ENCODE results near the gene PPP1R1A. TPM values are rescaled to one million over a fixed set of nuclear protein-coding genes. Genes with fewer than 3 reads are reported as not detected.

The PPP1R1A gene
- total RNA-seq, 1 donor from 2014 or later = 0.76 TPM

- peaks cover 51% of the 10 kb centered on the region for H3K27me3 Mint-ChIP-seq (ENCODE audit: low read depth)
- no peak for TF ChIP-seq CTCF (IDR thresholded peaks at IDR 0.05; ENCODE audit: unreplicated experiment)
Measured at GRCh38 chr12:54593135-54593534, 4.7 kb upstream of the PPP1R1A start.

GRCh38 chr12:54592316-54592715 is 3.9 kb upstream of the PPP1R1A start:
- TF ChIP-seq CTCF (IDR thresholded peaks at IDR 0.05; ENCODE audit: unreplicated experiment) = no peak
- Mint-ChIP-seq H3K4me1 (peaks cover 5% of the 10 kb centered on the region), H3K27ac (no peak overlapping the region), H3K9me3 (no peaks in the 10 kb centered on the region), H3K36me3 (no peaks in the 10 kb centered on the region), H3K27me3 (ENCODE audit: low read depth) (peaks cover 58% of the 10 kb centered on the region), H3K4me3 (no peak overlapping the region)
- DNase-seq (ENCODE audit: low spot score in 2 of 2, unreplicated experiment in 2 of 2) = no peak

More at GRCh38 chr12:54593135-54593534, 4.7 kb upstream of the PPP1R1A start:
- Mint-ChIP-seq H3K4me1 (peaks cover 5% of the 10 kb centered on the region), H3K4me3 (no peak overlapping the region), H3K36me3 (no peaks in the 10 kb centered on the region), H3K9me3 (no peaks in the 10 kb centered on the region), H3K27ac (no peak overlapping the region)
- no peak for DNase-seq (ENCODE audit: low spot score in 2 of 2, unreplicated experiment in 2 of 2)

GRCh38 chr12:54590978-54591591 is 2.6 kb upstream of the PPP1R1A start:
- DNase-seq (ENCODE audit: low spot score in 2 of 2, unreplicated experiment in 2 of 2) = no peak
- Mint-ChIP-seq H3K9me3 (no peaks in the 10 kb centered on the region), H3K36me3 (no peaks in the 10 kb centered on the region), H3K27ac (peak overlapping the region; percentile 15), H3K4me3 (no peak overlapping the region), H3K4me1 (peaks cover 3% of the 10 kb centered on the region), H3K27me3 (ENCODE audit: low read depth) (peaks cover 62% of the 10 kb centered on the region)
- TF ChIP-seq CTCF (IDR thresholded peaks at IDR 0.05; ENCODE audit: unreplicated experiment) = no peak

GRCh38 chr12:54589964-54590363 is 1.5 kb upstream of the PPP1R1A start:
- H3K4me1 Mint-ChIP-seq = peaks cover 3% of the 10 kb centered on the region
- H3K27me3 Mint-ChIP-seq (ENCODE audit: low read depth) = peaks cover 72% of the 10 kb centered on the region
- no peak for DNase-seq (ENCODE audit: low spot score in 2 of 2, unreplicated experiment in 2 of 2)
- H3K27ac Mint-ChIP-seq = no peak overlapping the region
- TF ChIP-seq CTCF (IDR thresholded peaks at IDR 0.05; ENCODE audit: unreplicated experiment) = no peak
- H3K36me3 Mint-ChIP-seq = no peaks in the 10 kb centered on the region
- no peaks in the 10 kb centered on the region for H3K9me3 Mint-ChIP-seq
- H3K4me3 Mint-ChIP-seq = peak overlapping the region; percentile 0

GRCh38 chr12:54588890-54589267 is 420 bp upstream of the PPP1R1A start:
- no peak for DNase-seq (ENCODE audit: low spot score in 2 of 2, unreplicated experiment in 2 of 2)
- H3K36me3 Mint-ChIP-seq = no peaks in the 10 kb centered on the region
- H3K27ac Mint-ChIP-seq = no peak overlapping the region
- H3K27me3 Mint-ChIP-seq (ENCODE audit: low read depth) = peaks cover 79% of the 10 kb centered on the region
- peak overlapping the region; percentile 52 for H3K4me3 Mint-ChIP-seq
- H3K9me3 Mint-ChIP-seq = no peaks in the 10 kb centered on the region
- no peak for TF ChIP-seq CTCF (IDR thresholded peaks at IDR 0.05; ENCODE audit: unreplicated experiment)
- H3K4me1 Mint-ChIP-seq = peaks cover 3% of the 10 kb centered on the region
